Peyer's patch (tissue), 4 donors: ENCODE data around the gene SYNE1. TPM values are rescaled to one million over a fixed set of nuclear protein-coding genes. Genes with fewer than 3 reads are reported as not detected.
"Not testable (repeated sequence)": the region's sequence is repeated elsewhere in the genome, so short reads cannot be mapped to it uniquely, and the experiment has no call there.

ENCODE experiments used
- DNase-seq, 3 donors: peaks; one replicate each; pipeline ENCODE4 v3.0.0-alpha.2; 2017 to 2019
- H3K27ac ChIP-seq, 4 donors: fragments of 200-600 bp; sonication (generic); one replicate each; pipeline ENCODE4 v1.5.1; 2016 to 2019
- H3K27me3 ChIP-seq, 2 donors: fragments of 200-600 bp; sonication (generic); one replicate each; pipeline ENCODE4 v1.5.1; 2019
- H3K36me3 ChIP-seq, 3 donors: fragments of 200-600 bp; sonication (generic); one replicate each; pipeline ENCODE4 v1.5.1; 2016 to 2019
- H3K4me1 ChIP-seq, 4 donors: fragments of 200-600 bp; sonication (generic); one replicate each; pipeline ENCODE4 v1.5.1; 2016 to 2019
- H3K4me3 ChIP-seq, 4 donors: fragments of 200-600 bp; sonication (generic); 1 replicate in 3 of 4; 2 replicates in 1 of 4; pipeline ENCODE4 v1.5.1; 2016 to 2019; ENCODE audit warnings: mild to moderate bottlenecking in 1 of 4
- H3K9me3 ChIP-seq, 4 donors: fragments of 200-600 bp; sonication (generic); one replicate each; pipeline ENCODE4 v1.5.1; 2016 to 2019; ENCODE audit warnings: mild to moderate bottlenecking in 1 of 4
- POLR2A ChIP-seq, 2 donors: fragments of 450-650 bp; IDR thresholded peaks; one replicate each; pipeline ENCODE4 v1.5.1; 2017; ENCODE audit warnings: antibody characterized with exemption in 2 of 2, mild to moderate bottlenecking in 2 of 2, moderate library complexity in 2 of 2
- total RNA-seq, 4 donors: library from RNA; depleted of rRNA; stranded (reverse); fragments of >200 nt; gene quantifications; one replicate each; pipeline ENCODE4 v1.1.0, GENCODE V29; 2016
- TF ChIP-seq, protein P1 (sequence below), 6 experiments: fragments of 450-650 bp in 4 of 6; fragments of 200-600 bp in 2 of 6; sonication (generic) in 1 of 6; IDR thresholded peaks; one replicate each; pipeline ENCODE4 v1.5.1; 2017 to 2019; ENCODE audit warnings: antibody characterized with exemption in 6 of 6, mild to moderate bottlenecking in 3 of 6, moderate library complexity in 1 of 6

SYNE1 gene
- total RNA-seq, 4 donors from 2014 or later: 23.1 to 245 (median 34.8) TPM

DNA sequence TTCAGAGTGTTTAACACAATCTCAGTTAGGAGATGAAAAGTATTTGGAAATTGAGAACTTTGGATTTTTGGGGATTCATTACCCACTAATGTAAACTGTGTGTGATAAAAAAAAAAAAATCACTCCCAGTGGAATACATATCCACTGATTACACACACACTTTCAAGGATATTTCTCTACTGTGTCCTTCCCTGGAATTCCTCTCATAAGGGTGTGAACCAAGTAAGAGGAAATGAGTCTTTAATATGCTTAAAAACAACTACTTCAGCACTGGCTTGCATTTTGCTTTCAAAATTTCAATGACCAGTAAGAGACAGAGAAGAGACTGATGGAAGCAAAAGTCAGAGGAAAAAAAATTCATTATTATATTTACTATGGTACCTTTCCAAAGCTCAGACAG is 36.1 kb upstream of the SYNE1 start:
- no peak overlapping the region for H3K27ac ChIP-seq
- no peaks in the 10 kb centered on the region for H3K9me3 ChIP-seq
- H3K4me3 ChIP-seq: no peak overlapping the region
- TF ChIP-seq, protein P1, sequence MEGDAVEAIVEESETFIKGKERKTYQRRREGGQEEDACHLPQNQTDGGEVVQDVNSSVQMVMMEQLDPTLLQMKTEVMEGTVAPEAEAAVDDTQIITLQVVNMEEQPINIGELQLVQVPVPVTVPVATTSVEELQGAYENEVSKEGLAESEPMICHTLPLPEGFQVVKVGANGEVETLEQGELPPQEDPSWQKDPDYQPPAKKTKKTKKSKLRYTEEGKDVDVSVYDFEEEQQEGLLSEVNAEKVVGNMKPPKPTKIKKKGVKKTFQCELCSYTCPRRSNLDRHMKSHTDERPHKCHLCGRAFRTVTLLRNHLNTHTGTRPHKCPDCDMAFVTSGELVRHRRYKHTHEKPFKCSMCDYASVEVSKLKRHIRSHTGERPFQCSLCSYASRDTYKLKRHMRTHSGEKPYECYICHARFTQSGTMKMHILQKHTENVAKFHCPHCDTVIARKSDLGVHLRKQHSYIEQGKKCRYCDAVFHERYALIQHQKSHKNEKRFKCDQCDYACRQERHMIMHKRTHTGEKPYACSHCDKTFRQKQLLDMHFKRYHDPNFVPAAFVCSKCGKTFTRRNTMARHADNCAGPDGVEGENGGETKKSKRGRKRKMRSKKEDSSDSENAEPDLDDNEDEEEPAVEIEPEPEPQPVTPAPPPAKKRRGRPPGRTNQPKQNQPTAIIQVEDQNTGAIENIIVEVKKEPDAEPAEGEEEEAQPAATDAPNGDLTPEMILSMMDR (IDR thresholded peaks at IDR 0.05): no peak
- no peak for TF ChIP-seq POLR2A (IDR thresholded peaks at IDR 0.05)
- DNase-seq: no peak
- H3K36me3 ChIP-seq: no peaks in the 10 kb centered on the region
- no peaks in the 10 kb centered on the region for H3K4me1 ChIP-seq
- H3K27me3 ChIP-seq: no peaks in the 10 kb centered on the region

DNA sequence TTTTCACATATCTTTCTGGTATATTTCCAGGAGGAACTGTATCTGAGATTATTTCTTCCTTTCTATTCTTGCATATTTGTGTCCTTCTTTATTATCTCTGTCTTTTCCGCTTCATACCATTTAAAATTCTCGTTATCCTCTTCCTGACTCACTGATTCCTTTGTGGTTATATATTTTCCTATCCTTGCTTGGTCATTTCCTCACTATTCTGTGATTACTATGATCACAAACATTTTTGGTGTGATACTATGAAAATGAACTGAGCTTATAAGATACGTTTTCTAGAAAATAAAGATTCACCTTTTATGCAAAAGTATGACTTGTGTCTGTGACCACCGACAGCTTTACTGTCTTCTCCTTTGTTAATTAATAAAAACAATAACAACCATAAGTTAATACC is 34.0 kb upstream of the SYNE1 start:
- DNase-seq: no peak
- TF ChIP-seq, protein P1 (IDR thresholded peaks at IDR 0.05): no peak
- TF ChIP-seq POLR2A (IDR thresholded peaks at IDR 0.05): no peak
- H3K36me3 ChIP-seq: no peaks in the 10 kb centered on the region

GRCh38 chr6:152669895-152670294 is 32.7 kb upstream of the SYNE1 start:
- Histone ChIP-seq H3K9me3 (no peaks in the 10 kb centered on the region), H3K27me3 (no peaks in the 10 kb centered on the region), H3K27ac (no peak overlapping the region), H3K4me1 (no peaks in the 10 kb centered on the region), H3K4me3 (no peak overlapping the region), H3K36me3 (no peaks in the 10 kb centered on the region)
- TF ChIP-seq, protein P1 (IDR thresholded peaks at IDR 0.05): peak in 2 of 6 experiments; percentile 17 to 24
- TF ChIP-seq POLR2A (IDR thresholded peaks at IDR 0.05): no peak
- DNase-seq: no peak

More for the DNA sequence above, 34.0 kb upstream of the SYNE1 start:
- Histone ChIP-seq H3K9me3 (no peaks in the 10 kb centered on the region), H3K27ac (no peak overlapping the region), H3K4me1 (no peaks in the 10 kb centered on the region), H3K27me3 (no peaks in the 10 kb centered on the region), H3K4me3 (no peak overlapping the region)

DNA sequence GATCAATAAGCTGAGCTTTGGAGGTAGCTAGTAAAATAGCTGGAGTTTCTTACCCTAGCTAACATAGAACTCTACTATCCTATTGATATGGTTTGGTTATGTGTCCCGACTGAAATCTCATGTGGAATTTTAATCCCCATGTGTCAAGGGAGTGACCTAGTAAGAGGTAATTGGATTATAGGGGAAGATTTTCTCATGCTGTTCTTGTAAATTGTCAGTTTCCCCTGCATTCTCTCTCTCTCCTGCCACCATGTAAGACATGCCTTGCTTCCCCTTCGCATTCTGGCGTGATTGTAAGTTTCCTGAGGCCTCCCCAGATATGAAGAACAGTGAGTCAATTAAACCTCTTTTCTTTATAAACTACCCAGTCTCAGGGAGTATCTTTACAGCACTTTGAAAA is 24.6 kb upstream of the SYNE1 start:
- TF ChIP-seq, protein P1 (IDR thresholded peaks at IDR 0.05): no peak
- TF ChIP-seq POLR2A (IDR thresholded peaks at IDR 0.05): no peak
- Histone ChIP-seq H3K27ac (no peak overlapping the region), H3K4me3 (no peak overlapping the region), H3K4me1 (no peaks in the 10 kb centered on the region), H3K36me3 (no peaks in the 10 kb centered on the region), H3K9me3 (no peaks in the 10 kb centered on the region), H3K27me3 (no peaks in the 10 kb centered on the region)
- no peak for DNase-seq

DNA sequence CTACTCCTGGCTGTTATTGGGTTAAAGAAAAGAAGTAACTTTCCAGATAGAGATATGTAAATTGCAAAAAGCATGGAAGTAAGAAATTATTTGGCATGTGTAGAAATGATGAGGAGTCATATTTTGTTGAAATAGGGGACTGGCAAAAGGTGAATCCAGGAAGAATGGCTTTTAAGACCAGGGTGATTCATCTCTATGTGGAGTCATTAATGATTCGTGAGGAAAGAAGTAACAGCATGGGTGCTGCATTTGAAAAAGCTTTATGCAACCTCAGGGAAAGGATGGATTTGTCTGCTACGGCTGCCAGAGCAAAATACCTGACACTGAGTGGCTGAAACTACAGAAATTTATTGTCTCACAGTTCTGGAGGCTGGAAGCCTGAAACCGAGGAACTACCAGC is 14.8 kb upstream of the SYNE1 start:
- no peaks in the 10 kb centered on the region for H3K36me3 ChIP-seq
- no peak overlapping the region for H3K4me3 ChIP-seq
- H3K27me3 ChIP-seq: no peaks in the 10 kb centered on the region
- TF ChIP-seq, protein P1 (IDR thresholded peaks at IDR 0.05): no peak
- no peak for TF ChIP-seq POLR2A (IDR thresholded peaks at IDR 0.05)
- no peaks in the 10 kb centered on the region for H3K9me3 ChIP-seq
- no peak for DNase-seq
- no peak overlapping the region for H3K27ac ChIP-seq
- no peaks in the 10 kb centered on the region for H3K4me1 ChIP-seq

DNA sequence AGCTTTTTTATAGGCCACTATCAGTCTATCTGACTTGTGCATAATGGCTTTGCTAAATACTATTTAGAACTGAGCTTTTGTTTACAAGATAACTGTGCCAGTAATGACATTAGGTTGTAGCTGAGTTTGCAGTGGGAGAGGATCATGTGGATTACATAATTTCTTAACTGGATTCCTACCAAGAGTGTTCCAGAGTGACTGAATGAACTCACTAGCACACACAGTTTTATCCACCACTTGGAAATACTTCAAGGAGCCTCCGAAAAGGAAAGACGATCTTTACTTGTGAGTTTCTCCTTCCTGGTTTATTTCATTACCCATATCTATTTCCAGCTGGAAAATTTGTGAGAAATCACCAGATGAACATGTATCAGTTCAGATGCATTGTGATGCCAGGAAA is 10.9 kb upstream of the SYNE1 start:
- H3K27ac ChIP-seq: no peak overlapping the region
- H3K4me3 ChIP-seq: no peak overlapping the region
- DNase-seq: no peak
- H3K36me3 ChIP-seq: no peaks in the 10 kb centered on the region
- H3K4me1 ChIP-seq: no peaks in the 10 kb centered on the region
- TF ChIP-seq POLR2A (IDR thresholded peaks at IDR 0.05): no peak
- TF ChIP-seq, protein P1 (IDR thresholded peaks at IDR 0.05): no peak
- H3K27me3 ChIP-seq: no peaks in the 10 kb centered on the region
- no peaks in the 10 kb centered on the region for H3K9me3 ChIP-seq

DNA sequence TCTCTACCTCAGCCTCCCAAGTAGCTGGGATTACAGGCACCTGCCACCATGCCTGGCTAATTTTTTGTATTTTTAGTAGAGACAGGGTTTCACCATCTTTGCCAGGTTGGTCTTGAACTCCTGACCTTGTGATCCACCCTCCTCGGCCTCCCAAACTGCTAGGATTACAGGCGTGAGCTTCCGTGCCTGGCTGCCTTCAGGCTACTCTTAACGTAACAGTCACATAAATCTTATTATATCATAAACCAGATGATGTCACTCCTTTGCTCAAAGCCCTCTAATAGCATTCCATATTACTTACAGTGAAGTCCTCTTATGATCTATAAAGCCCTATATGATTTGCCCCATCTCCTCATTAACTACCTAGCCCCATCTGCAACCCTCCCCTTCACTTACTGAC is 9.6 kb upstream of the SYNE1 start:
- H3K36me3 ChIP-seq, H3K4me3 ChIP-seq, H3K27me3 ChIP-seq, H3K27ac ChIP-seq, H3K9me3 ChIP-seq, H3K4me1 ChIP-seq, DNase-seq: not testable (repeated sequence)
